ENCODE results near the gene SH3PXD2A.

The SH3PXD2A gene

DNA sequence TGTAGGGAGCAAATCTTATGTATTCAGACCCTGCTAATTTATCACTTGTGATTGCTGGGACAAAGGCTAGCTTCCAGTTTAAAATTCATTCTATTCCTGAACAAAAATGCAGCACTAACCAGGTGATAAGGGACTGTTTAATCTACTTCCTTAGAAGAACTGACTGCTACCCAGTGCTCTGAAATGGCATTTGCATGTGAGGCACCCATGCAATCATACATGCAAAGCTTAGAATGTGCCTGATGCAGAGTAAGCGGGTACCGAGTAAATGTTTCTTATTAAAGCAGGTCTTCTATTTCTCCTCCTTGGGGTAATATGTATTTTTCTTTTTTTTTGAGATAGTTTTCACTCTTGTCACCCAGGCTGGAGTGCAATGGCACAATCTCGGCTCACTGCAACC, 307.4 kb downstream of the SH3PXD2A start:
- no peaks in the 10 kb centered on the region for H3K9me3 Mint-ChIP-seq
- ATAC-seq = no peak
- peaks cover 6% of the 10 kb centered on the region for H3K4me1 Mint-ChIP-seq
- H3K27me3 Mint-ChIP-seq = peaks cover 7% of the 10 kb centered on the region
- no peaks in the 10 kb centered on the region for H3K36me3 Mint-ChIP-seq (ENCODE audit: low read depth)
- H3K4me3 Mint-ChIP-seq = no peak overlapping the region
- H3K27ac Mint-ChIP-seq = no peak overlapping the region
- DNase-seq = no peak

DNA sequence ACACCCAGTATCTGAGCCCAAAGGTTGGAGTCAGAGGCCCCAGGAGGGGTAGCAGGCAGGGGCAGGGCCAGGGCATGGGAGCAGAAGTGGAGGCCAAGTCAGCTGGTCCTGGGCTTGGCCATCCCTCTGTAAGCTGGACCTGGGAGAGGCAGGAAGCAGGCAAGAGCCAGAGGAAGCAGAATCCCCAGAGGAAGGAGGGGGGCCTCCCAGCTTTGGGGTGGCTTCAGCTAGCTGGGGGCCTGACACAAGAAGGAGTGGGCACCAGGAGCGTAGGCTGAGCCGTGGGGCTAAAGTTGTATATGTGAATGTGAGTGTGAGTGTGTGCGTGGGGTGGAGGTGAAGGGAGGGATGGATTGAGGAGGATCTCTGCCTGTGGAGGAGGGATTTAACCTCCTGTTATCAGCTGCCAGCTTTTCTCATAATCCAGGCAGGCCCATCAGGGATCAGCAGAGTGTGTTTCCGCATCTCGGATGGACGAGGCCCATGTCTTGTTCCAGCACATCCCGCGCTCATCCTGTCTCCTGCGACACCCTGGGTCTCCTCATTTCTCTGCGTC, 307.9 kb downstream of the SH3PXD2A start:
- no peaks in the 10 kb centered on the region for H3K36me3 Mint-ChIP-seq (ENCODE audit: low read depth)
- no peaks in the 10 kb centered on the region for H3K9me3 Mint-ChIP-seq
- DNase-seq = no peak
- peaks cover 8% of the 10 kb centered on the region for H3K27me3 Mint-ChIP-seq
- no peak for ATAC-seq
- no peak overlapping the region for H3K27ac Mint-ChIP-seq
- peaks cover 11% of the 10 kb centered on the region for H3K4me1 Mint-ChIP-seq
- H3K4me3 Mint-ChIP-seq = no peak overlapping the region

DNA sequence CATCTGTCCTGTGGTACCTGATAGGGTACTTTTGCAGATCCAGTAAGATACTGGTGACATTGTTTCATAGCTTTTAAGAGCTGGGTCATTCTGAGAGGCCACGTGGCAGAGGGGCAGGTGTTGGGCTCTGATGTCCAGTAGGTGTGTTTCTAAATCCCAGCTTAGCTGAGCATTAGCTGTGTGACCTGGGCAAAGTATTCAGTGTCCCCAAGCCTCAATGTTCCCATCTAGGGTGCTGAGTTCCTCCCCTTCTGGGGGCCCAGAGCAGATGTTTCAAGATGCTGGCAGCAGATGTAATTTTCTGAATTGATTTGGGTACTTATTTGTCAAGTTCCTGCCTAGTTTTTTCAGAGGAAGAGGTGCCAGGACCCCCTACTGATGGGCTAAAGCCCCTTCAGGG, 309.0 kb downstream of the SH3PXD2A start:
- no peak overlapping the region for H3K27ac Mint-ChIP-seq
- H3K9me3 Mint-ChIP-seq = no peaks in the 10 kb centered on the region
- DNase-seq (no peak), ATAC-seq (no peak)
- H3K36me3 Mint-ChIP-seq (ENCODE audit: low read depth) = no peaks in the 10 kb centered on the region
- peaks cover 13% of the 10 kb centered on the region for H3K4me1 Mint-ChIP-seq
- peaks cover 6% of the 10 kb centered on the region for H3K27me3 Mint-ChIP-seq
- H3K4me3 Mint-ChIP-seq = no peak overlapping the region

DNA sequence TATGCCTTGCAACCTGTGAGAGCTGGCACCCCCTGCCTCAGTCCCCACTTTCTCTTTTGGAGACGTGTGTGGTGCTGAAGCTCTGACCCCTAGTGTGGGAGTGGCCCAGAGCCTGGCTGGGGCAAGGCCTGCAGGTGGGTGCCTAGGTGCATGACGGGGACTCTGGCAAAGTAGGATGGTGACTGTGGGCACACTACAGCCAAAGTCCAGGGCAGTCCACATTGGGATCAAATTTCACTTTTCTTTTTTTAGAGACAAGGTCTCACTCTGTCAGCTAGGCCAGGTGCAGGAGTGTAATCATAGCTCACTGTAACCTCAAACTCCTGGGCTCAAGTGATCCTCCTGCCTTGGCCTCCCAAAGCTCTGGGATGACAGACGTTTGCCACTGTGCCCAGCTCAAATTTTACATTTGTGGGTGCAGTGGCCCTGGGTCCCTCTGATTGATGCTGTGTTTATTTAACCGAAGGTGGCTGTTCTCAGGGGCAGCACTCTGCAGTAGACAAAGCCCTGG, 309.6 kb downstream of the SH3PXD2A start:
- Mint-ChIP-seq H3K27me3 (peaks cover 10% of the 10 kb centered on the region), H3K36me3 (ENCODE audit: low read depth) (no peaks in the 10 kb centered on the region), H3K27ac (no peak overlapping the region), H3K4me1 (peaks cover 13% of the 10 kb centered on the region), H3K9me3 (no peaks in the 10 kb centered on the region), H3K4me3 (no peak overlapping the region)
- ATAC-seq (no peak), DNase-seq (no peak)

DNA sequence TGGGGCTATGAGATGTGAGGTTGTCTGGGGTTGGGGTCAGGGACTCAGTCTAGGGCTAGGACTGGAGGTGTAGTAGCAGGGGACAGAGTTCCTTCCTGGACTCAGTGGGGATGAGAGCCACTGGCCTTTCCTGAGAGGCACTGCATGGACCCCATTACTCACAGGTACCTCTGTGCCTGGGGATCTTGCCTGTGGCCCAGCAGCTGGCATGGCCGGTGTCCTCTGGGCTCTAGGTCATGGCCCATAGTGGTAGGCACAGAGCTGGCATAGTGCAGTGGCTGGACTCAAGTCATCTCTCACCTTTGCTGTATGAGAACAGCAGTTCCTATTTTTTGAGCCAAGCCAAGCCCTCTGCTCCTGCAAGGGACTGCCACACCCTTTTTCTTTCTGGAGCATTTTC, 310.0 kb downstream of the SH3PXD2A start:
- no peak for DNase-seq
- peaks cover 13% of the 10 kb centered on the region for H3K4me1 Mint-ChIP-seq
- no peaks in the 10 kb centered on the region for H3K36me3 Mint-ChIP-seq (ENCODE audit: low read depth)
- H3K9me3 Mint-ChIP-seq = no peaks in the 10 kb centered on the region
- no peak for ATAC-seq
- H3K27ac Mint-ChIP-seq = no peak overlapping the region
- no peak overlapping the region for H3K4me3 Mint-ChIP-seq
- H3K27me3 Mint-ChIP-seq = peaks cover 13% of the 10 kb centered on the region

DNA sequence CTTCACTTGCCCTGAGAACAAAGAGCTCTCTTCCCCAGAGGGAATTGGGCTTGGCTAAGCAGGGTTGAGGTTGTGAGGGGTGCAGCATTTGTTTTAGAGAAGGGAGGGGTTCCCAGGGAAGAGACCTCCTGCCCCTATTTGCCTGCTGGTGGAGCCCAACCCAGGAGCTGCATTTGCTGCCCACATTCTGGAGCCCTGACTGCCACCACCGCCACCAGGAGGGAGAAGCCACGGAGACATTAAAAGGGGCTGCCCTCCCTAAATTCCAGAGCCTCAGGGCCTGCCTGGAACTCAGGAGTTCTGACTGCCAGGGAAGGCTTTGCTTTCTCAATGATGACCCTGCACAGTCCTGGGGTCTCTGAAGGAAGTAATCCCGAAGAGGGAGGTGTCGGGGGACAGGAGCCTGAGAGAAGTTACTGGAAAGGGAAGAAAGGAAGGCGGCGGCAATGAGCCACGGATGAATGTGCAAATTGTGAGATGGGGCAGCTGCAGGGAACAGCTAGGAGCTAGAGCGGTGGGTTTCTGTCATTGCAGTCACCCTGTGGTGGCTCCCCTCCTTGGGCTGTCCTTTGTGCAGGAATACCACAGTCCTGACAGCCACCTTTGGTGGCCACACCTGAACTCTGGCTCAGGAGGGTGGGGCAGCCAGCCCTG, 310.6 kb downstream of the SH3PXD2A start:
- Mint-ChIP-seq H3K27ac (no peak overlapping the region), H3K4me3 (no peak overlapping the region), H3K4me1 (peaks cover 13% of the 10 kb centered on the region), H3K9me3 (no peaks in the 10 kb centered on the region), H3K27me3 (peaks cover 13% of the 10 kb centered on the region), H3K36me3 (ENCODE audit: low read depth) (no peaks in the 10 kb centered on the region)
- DNase-seq (no peak), ATAC-seq (no peak)
